HL-60 (cell line): Measurements from ENCODE around the gene PRCD.

Source experiments
- DNase-seq, 2 experiments: peaks; one replicate each; pipeline ENCODE4 v3.0.0-alpha.2; 2010 to 2020; ENCODE audit warnings: low read depth in 1 of 2, low spot score in 1 of 2
- H3K27ac ChIP-seq: fragments of 250-450 bp; sonication (Bioruptor Pico); replicated peaks from 2 replicates; pipeline ENCODE4 v1.5.1; 2020; ENCODE audit warnings: mild to moderate bottlenecking, moderate library complexity
- H3K27me3 ChIP-seq: fragments of 250-450 bp; sonication (Bioruptor Pico); 2 replicates; pipeline ENCODE4 v1.5.1; 2021; ENCODE audit warnings: mild to moderate bottlenecking, moderate library complexity; ENCODE audit not compliant: insufficient read depth, poor library complexity, severe bottlenecking
- H3K4me3 ChIP-seq: replicated peaks from 2 replicates; pipeline ENCODE4 v1.5.1; 2011; ENCODE audit warnings: mild to moderate bottlenecking, control low read depth, low read length; ENCODE audit not compliant: insufficient read depth
- GABPA ChIP-seq: IDR thresholded peaks from 2 replicates; pipeline ENCODE4 v1.6.1; 2012; ENCODE audit warnings: low read depth
- POLR2AphosphoS5 ChIP-seq: IDR thresholded peaks from 2 replicates; pipeline ENCODE4 v1.6.1; 2012; ENCODE audit warnings: low read depth
- SPI1 ChIP-seq: IDR thresholded peaks from 2 replicates; pipeline ENCODE4 v1.6.1; 2012; ENCODE audit warnings: low read depth, mild to moderate bottlenecking, borderline replicate concordance
- TF ChIP-seq, protein P1 (sequence below): IDR thresholded peaks from 2 replicates; pipeline ENCODE4 v1.6.1; 2012; ENCODE audit warnings: low read depth; ENCODE audit not compliant: insufficient replicate concordance
- TF ChIP-seq, protein P2 (sequence below): IDR thresholded peaks from one replicate; pipeline ENCODE4 v1.5.1; 2011; ENCODE audit warnings: low read length, control low read depth, inconsistent platforms; ENCODE audit not compliant: insufficient read depth

Gene PRCD

DNA sequence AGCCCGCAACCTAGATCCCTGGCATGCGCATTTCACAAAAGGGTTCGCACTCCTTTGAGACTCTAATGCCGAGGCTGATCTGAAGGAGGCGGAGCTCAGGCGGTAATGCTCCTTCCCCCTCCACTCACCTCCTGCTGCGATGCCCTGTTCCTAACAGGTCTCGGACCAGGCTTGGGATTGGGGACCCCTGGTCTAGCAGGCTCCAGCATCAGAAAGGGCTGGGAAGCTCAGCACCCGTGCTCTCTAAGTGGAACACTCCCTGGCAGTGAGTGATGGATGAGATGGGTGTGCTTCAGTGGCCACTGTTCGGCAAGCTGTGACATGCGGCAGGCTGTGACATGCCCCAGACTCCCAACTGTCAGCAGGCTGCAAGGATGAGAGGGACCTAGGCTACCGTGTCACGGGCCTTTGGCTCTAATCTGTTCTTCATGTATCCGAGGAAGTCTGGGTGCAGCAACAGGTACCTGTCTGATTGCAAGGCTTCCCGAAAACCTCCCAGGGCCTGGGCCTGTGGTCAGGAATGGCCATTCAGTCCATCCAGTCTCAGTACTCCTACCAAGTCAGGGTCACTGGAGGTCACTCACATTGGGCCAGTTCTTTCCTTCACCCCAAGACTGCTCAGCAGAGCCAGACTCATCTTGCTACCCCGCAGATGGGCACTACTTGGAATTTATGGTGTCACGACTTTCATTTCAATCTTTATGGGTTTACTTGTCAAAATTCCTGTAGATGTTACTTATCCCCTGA, 47.1 kb downstream of the PRCD start:
- H3K4me3 ChIP-seq: no peak overlapping the region
- no peak overlapping the region for H3K27ac ChIP-seq
- H3K27me3 ChIP-seq: peaks cover 13% of the 10 kb centered on the region
- TF ChIP-seq SPI1: no peak
- TF ChIP-seq POLR2AphosphoS5: no peak
- TF ChIP-seq, protein P1, sequence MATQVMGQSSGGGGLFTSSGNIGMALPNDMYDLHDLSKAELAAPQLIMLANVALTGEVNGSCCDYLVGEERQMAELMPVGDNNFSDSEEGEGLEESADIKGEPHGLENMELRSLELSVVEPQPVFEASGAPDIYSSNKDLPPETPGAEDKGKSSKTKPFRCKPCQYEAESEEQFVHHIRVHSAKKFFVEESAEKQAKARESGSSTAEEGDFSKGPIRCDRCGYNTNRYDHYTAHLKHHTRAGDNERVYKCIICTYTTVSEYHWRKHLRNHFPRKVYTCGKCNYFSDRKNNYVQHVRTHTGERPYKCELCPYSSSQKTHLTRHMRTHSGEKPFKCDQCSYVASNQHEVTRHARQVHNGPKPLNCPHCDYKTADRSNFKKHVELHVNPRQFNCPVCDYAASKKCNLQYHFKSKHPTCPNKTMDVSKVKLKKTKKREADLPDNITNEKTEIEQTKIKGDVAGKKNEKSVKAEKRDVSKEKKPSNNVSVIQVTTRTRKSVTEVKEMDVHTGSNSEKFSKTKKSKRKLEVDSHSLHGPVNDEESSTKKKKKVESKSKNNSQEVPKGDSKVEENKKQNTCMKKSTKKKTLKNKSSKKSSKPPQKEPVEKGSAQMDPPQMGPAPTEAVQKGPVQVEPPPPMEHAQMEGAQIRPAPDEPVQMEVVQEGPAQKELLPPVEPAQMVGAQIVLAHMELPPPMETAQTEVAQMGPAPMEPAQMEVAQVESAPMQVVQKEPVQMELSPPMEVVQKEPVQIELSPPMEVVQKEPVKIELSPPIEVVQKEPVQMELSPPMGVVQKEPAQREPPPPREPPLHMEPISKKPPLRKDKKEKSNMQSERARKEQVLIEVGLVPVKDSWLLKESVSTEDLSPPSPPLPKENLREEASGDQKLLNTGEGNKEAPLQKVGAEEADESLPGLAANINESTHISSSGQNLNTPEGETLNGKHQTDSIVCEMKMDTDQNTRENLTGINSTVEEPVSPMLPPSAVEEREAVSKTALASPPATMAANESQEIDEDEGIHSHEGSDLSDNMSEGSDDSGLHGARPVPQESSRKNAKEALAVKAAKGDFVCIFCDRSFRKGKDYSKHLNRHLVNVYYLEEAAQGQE: no peak
- DNase-seq: no peak

- Histone ChIP-seq H3K27me3 (peaks cover 13% of the 10 kb centered on the region), H3K27ac (no peak overlapping the region), H3K4me3 (no peak overlapping the region)
- no peak for DNase-seq
- TF ChIP-seq SPI1 (no peak), GABPA (no peak), POLR2AphosphoS5 (no peak)
- TF ChIP-seq, protein P2, sequence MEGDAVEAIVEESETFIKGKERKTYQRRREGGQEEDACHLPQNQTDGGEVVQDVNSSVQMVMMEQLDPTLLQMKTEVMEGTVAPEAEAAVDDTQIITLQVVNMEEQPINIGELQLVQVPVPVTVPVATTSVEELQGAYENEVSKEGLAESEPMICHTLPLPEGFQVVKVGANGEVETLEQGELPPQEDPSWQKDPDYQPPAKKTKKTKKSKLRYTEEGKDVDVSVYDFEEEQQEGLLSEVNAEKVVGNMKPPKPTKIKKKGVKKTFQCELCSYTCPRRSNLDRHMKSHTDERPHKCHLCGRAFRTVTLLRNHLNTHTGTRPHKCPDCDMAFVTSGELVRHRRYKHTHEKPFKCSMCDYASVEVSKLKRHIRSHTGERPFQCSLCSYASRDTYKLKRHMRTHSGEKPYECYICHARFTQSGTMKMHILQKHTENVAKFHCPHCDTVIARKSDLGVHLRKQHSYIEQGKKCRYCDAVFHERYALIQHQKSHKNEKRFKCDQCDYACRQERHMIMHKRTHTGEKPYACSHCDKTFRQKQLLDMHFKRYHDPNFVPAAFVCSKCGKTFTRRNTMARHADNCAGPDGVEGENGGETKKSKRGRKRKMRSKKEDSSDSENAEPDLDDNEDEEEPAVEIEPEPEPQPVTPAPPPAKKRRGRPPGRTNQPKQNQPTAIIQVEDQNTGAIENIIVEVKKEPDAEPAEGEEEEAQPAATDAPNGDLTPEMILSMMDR: no peak
- TF ChIP-seq, protein P1: no peak
Observed at GRCh38 chr17:76588182-76588581, 48.3 kb downstream of the PRCD start.

DNA sequence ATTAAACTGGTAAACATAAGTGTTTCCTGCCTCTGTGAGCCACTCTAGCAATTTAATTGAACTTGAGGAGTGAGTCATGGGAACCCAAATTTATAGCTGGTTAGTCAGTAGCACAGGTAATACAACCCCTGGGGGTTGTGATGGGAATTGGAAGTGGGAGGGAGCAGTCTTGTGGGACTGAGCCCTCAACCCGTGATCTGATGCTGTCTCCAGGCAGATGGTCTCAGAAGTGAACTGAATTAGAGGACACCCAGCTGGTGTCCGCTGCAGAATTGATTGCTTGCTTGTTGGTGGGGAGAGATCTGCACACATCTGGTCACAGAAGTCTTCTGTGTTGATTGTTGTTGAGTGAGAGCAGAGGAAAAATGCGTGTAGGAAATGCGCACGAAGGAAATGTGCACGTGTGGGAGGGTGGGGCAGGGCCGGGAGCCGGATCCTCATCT, 53.6 kb downstream of the PRCD start:
- no peak for DNase-seq
- TF ChIP-seq, protein P1: no peak
- TF ChIP-seq GABPA (no peak), SPI1 (no peak), POLR2AphosphoS5 (no peak)
- TF ChIP-seq, protein P2: no peak
- Histone ChIP-seq H3K27me3 (no peaks in the 10 kb centered on the region), H3K27ac (no peak overlapping the region), H3K4me3 (no peak overlapping the region)
